SU-DHL-6 (cell line): Measurements from ENCODE around the gene INTS15.

Experiments used
- H2AFZ ChIP-seq: fragments of 200-600 bp; sonication (generic); 2 replicates; pipeline ENCODE4 v1.6.1; 2014; ENCODE audit warnings: low read depth, mild to moderate bottlenecking, moderate library complexity, mixed read lengths, antibody characterized with exemption, low read length; ENCODE audit not compliant: severe bottlenecking
- H3F3A ChIP-seq: fragments of 200-600 bp; shearing (Covaris generic); 2 replicates; pipeline ENCODE4 v1.6.0; 2016; ENCODE audit warnings: antibody characterized with exemption, mild to moderate bottlenecking; ENCODE audit not compliant: insufficient read depth
- H3K27ac ChIP-seq: fragments of 200-600 bp; sonication (generic); 2 replicates; pipeline ENCODE4 v1.5.1; 2016; ENCODE audit warnings: low read depth, mild to moderate bottlenecking, low read length, moderate library complexity, mixed read lengths
- H3K27me3 ChIP-seq: fragments of 200-600 bp; sonication (generic), shearing (Covaris generic); 2 replicates; pipeline ENCODE4 v1.6.0; 2014; ENCODE audit warnings: mild to moderate bottlenecking, low read length
- H3K36me3 ChIP-seq: fragments of 200-600 bp; sonication (generic); 2 replicates; pipeline ENCODE4 v1.6.1; 2014; ENCODE audit warnings: mild to moderate bottlenecking, low read length, mixed read lengths
- H3K4me2 ChIP-seq: fragments of 300-600, 200-600 bp; shearing (Covaris generic), sonication (generic); 2 replicates; pipeline ENCODE4 v1.6.0; 2014; ENCODE audit warnings: low read length, low read depth, mild to moderate bottlenecking; ENCODE audit not compliant: poor library complexity, severe bottlenecking
- H3K4me3 ChIP-seq: fragments of 200-600 bp; sonication (generic); 2 replicates; pipeline ENCODE4 v1.5.1; 2014; ENCODE audit warnings: antibody characterized with exemption, low read length, mild to moderate bottlenecking, mixed read lengths; ENCODE audit not compliant: insufficient read depth, poor library complexity, severe bottlenecking
- H3K79me2 ChIP-seq: fragments of 200-600 bp; sonication (generic); 2 replicates; pipeline ENCODE4 v1.6.1; 2014; ENCODE audit warnings: mild to moderate bottlenecking, low read length, moderate library complexity; ENCODE audit not compliant: insufficient read depth
- H3K9ac ChIP-seq: fragments of 200-600 bp; sonication (generic); 2 replicates; pipeline ENCODE4 v1.7.0; 2014; ENCODE audit warnings: mild to moderate bottlenecking, low read length
- H3K9me2 ChIP-seq: fragments of 200-600 bp; sonication (generic); replicated peaks from 2 replicates; pipeline ENCODE4 v1.6.1; 2014; ENCODE audit warnings: low read length; ENCODE audit not compliant: insufficient read depth
- H3K9me3 ChIP-seq: fragments of 200-600 bp; sonication (generic); 2 replicates; pipeline ENCODE4 v1.6.1; 2014; ENCODE audit warnings: low read length, mixed read lengths; ENCODE audit not compliant: insufficient read depth
- H4K20me1 ChIP-seq: fragments of 200-600 bp; sonication (generic); 2 replicates; pipeline ENCODE4 v1.6.1; 2014; ENCODE audit warnings: low read depth, mild to moderate bottlenecking, antibody characterized with exemption, low read length, moderate library complexity, mixed read lengths
- EZH2phosphoT487 ChIP-seq: fragments of 200-600 bp; sonication (generic), shearing (Covaris generic); conservative IDR thresholded peaks from 2 replicates; pipeline ENCODE4 v1.6.1; 2018; ENCODE audit warnings: mild to moderate bottlenecking, antibody characterized with exemption, low read length, moderate library complexity, mixed read lengths
- TF ChIP-seq, protein P1 (sequence below): fragments of 200-600 bp; sonication (generic); IDR thresholded peaks from one replicate; pipeline ENCODE4 v1.5.1; 2017; ENCODE audit warnings: antibody characterized with exemption, mild to moderate bottlenecking, low read length, moderate library complexity; ENCODE audit not compliant: insufficient read depth, poor library complexity, severe bottlenecking

The INTS15 gene

DNA sequence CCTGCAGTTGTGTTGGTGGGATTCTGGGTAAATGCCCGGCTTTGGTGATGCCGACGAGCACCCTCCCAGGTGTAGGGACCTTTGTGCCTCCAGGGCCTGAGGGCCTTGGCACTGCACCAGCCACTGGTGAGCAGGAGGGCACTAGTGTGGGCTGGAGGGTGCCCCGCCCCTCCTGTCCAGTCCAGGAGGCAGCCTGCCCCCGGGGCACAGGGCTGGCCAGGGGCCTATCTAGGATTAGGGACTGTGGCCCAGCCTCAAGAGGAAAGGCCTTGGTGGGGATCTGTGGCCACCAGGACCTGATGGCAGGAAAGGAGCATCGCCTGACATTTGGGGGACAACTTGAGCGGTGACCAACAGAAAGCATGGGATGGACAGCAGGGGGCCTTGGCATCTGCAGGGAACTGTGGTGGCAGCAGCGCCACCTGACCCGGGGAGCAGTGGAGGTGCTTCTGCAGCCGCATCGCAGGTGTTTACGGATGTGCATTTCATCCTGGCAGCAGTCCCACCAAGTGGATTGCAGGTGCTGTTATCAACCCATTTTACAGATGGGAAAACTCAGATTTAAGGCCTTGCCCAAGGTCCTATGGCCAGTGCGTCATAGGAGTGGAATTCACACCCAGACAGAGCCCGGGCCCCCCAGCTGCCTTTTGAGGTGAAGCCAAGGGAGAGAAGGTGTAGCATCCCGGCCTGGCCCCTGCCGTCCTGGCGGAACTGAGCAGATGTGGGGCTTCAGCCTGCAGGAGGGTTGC lies 58.4 kb downstream of the INTS15 start:
- Histone ChIP-seq H4K20me1 (no peaks in the 10 kb centered on the region), H3F3A (no peaks in the 10 kb centered on the region), H3K9me2 (no peaks in the 10 kb centered on the region), H3K9me3 (no peaks in the 10 kb centered on the region), H3K4me3 (no peak overlapping the region), H3K4me2 (no peak overlapping the region), H3K36me3 (no peaks in the 10 kb centered on the region; the same call in 1 of the 2 replicates), H3K9ac (no peak overlapping the region), H2AFZ (no peak overlapping the region), H3K27ac (no peak overlapping the region), H3K27me3 (no peaks in the 10 kb centered on the region), H3K79me2 (no peaks in the 10 kb centered on the region)
- TF ChIP-seq, protein P1, sequence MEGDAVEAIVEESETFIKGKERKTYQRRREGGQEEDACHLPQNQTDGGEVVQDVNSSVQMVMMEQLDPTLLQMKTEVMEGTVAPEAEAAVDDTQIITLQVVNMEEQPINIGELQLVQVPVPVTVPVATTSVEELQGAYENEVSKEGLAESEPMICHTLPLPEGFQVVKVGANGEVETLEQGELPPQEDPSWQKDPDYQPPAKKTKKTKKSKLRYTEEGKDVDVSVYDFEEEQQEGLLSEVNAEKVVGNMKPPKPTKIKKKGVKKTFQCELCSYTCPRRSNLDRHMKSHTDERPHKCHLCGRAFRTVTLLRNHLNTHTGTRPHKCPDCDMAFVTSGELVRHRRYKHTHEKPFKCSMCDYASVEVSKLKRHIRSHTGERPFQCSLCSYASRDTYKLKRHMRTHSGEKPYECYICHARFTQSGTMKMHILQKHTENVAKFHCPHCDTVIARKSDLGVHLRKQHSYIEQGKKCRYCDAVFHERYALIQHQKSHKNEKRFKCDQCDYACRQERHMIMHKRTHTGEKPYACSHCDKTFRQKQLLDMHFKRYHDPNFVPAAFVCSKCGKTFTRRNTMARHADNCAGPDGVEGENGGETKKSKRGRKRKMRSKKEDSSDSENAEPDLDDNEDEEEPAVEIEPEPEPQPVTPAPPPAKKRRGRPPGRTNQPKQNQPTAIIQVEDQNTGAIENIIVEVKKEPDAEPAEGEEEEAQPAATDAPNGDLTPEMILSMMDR: no peak

DNA sequence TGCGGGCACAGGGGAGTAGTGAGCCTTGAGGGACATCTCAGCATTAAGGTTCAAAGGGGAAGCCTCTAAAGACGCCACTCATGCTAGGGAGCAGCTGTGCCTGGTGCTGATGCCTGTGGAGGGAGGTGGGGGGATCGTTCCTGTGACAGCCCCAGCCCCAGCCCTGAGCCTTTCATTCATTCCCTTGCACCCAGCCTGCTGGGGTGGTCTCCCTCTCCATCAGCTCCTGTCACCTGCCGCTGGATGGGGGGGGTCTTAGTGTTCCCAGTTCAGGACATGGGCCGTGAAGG lies 58.9 kb downstream of the INTS15 start:
- Histone ChIP-seq H3K27ac (no peak overlapping the region), H3K9ac (no peak overlapping the region), H3K4me2 (no peak overlapping the region), H3K4me3 (no peak overlapping the region), H3K36me3 (no peaks in the 10 kb centered on the region; the same call in 1 of the 2 replicates), H3K27me3 (no peaks in the 10 kb centered on the region), H3K79me2 (no peaks in the 10 kb centered on the region), H3K9me3 (no peaks in the 10 kb centered on the region), H4K20me1 (no peaks in the 10 kb centered on the region), H3F3A (no peaks in the 10 kb centered on the region), H3K9me2 (no peaks in the 10 kb centered on the region), H2AFZ (no peak overlapping the region)
- TF ChIP-seq EZH2phosphoT487: no peak
- TF ChIP-seq, protein P1: no peak

DNA sequence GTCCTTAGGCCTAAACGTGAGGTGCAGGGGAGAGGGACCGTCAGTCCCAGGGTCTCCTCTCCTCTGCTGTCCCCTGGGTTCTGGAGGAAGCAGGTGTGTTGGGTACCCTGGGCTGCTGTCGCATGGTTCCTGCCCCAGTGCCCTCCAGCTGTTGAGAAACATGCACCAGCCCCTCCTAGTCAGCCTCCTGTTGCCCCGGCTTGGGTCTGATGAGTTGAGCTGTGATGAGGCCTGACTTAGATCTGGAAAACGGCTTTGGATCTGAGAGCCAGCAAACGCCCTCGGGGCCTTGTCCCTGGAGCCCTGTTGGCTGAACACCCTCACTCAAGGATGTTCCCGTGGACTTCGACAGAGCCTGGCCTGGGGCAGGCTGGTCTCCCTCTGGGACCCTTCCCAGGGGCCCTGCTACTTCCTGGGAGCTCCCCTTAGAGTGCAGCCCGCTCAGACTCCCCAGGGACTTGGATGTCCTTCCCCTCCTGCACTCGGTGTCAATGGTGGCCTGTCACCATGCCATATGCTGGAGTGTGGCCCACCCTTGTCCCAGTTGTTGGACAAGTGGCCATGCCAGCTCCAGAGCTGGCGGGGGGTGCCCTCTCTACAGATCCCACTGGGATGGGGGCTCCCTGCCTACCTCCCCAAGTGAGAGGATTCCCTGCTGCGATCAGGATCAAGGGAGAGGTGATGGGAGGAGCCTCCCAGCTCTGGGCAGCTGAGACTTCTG lies 59.6 kb downstream of the INTS15 start:
- Histone ChIP-seq H3K4me3 (no peak overlapping the region), H3K79me2 (no peaks in the 10 kb centered on the region), H3K9me3 (no peaks in the 10 kb centered on the region), H3K9ac (no peak overlapping the region), H3K9me2 (no peaks in the 10 kb centered on the region), H2AFZ (no peak overlapping the region), H3K27ac (no peak overlapping the region), H4K20me1 (no peaks in the 10 kb centered on the region), H3K36me3 (no peaks in the 10 kb centered on the region; the same call in 1 of the 2 replicates), H3F3A (no peaks in the 10 kb centered on the region), H3K4me2 (no peak overlapping the region), H3K27me3 (no peaks in the 10 kb centered on the region)
- no peak for TF ChIP-seq EZH2phosphoT487
- TF ChIP-seq, protein P1: no peak
